HEK293 (cell line): ENCODE results near the gene CAPSL.

Experiments used
- CTCF ChIA-PET: fragments of 350-600 bp; formaldehyde crosslinking; extraction: SDS; loops from one replicate; lab custom pipeline; 2021; ENCODE audit warnings: antibody characterized with exemption; lab: Yijun Ruan, JAX
- POLR2A ChIA-PET: fragments of 300-600 bp; formaldehyde crosslinking; extraction: SDS; loops from one replicate; lab custom pipeline; 2020; ENCODE audit warnings: antibody characterized with exemption, inconsistent platforms; lab: Yijun Ruan, JAX
- H3K27ac ChIP-seq: fragments of 200-500 bp; sonication (Bioruptor generic); 2 replicates; pipeline ENCODE4 v1.5.1; 2014; ENCODE audit warnings: low read depth, low read length, control low read depth, inconsistent platforms; ENCODE audit errors: extremely low read depth
- H3K36me3 ChIP-seq, 2 experiments: fragments of 200-500 bp in 1 of 2; sonication (Bioruptor generic) in 1 of 2; 1 replicate in 1 of 2; 2 replicates in 1 of 2; pipeline ENCODE4 v1.5.1; 2014 to 2017; ENCODE audit warnings: inconsistent platforms in 2 of 2, low read length in 2 of 2; ENCODE audit not compliant: control insufficient read depth in 2 of 2, insufficient read depth in 1 of 2
- H3K4me1 ChIP-seq: fragments of 200-500 bp; sonication (Bioruptor generic); 2 replicates; pipeline ENCODE4 v1.5.1; 2014; ENCODE audit warnings: mild to moderate bottlenecking, low read length, inconsistent platforms; ENCODE audit not compliant: control insufficient read depth, insufficient read depth
- H3K4me3 ChIP-seq: 2 replicates; pipeline ENCODE4 v1.5.1; 2011; ENCODE audit warnings: low read depth, mild to moderate bottlenecking, control low read depth, low read length, moderate library complexity
- H3K9me3 ChIP-seq: fragments of 200-500 bp; sonication (Bioruptor generic); 2 replicates; pipeline ENCODE4 v1.5.1; 2014; ENCODE audit warnings: low read depth, low read length, inconsistent platforms; ENCODE audit not compliant: control insufficient read depth, insufficient read depth
- BCL11A ChIP-seq: fragments of 450-650 bp; formaldehyde crosslinking; IDR thresholded peaks from 2 replicates; pipeline ENCODE4 v1.5.1; 2016; ENCODE audit warnings: low read depth, missing biosample characterization, missing genetic modification characterization
- GFI1B ChIP-seq: fragments of 450-650 bp; formaldehyde crosslinking; IDR thresholded peaks from 2 replicates; pipeline ENCODE4 v1.5.1; 2016; ENCODE audit warnings: missing biosample characterization, missing genetic modification characterization
- HOXC10 ChIP-seq: sonication (generic); formaldehyde crosslinking; IDR thresholded peaks from 2 replicates; pipeline ENCODE4 v1.8.1; 2023; ENCODE audit warnings: mild to moderate bottlenecking, missing genetic modification reagents
- OVOL3 ChIP-seq: fragments of 450-650 bp; formaldehyde crosslinking; IDR thresholded peaks from 2 replicates; pipeline ENCODE4 v1.5.1; 2016; ENCODE audit warnings: missing biosample characterization, missing genetic modification characterization
- PRDM1 ChIP-seq: fragments of 450-650 bp; formaldehyde crosslinking; IDR thresholded peaks from 2 replicates; pipeline ENCODE4; 2016; ENCODE audit warnings: missing biosample characterization, missing genetic modification characterization
- PRDM10 ChIP-seq: fragments of 450-650 bp; formaldehyde crosslinking; IDR thresholded peaks from 2 replicates; pipeline ENCODE4 v1.5.1; 2016; ENCODE audit warnings: missing biosample characterization, missing genetic modification characterization
- SCRT1 ChIP-seq: fragments of 450-650 bp; formaldehyde crosslinking; IDR thresholded peaks from 2 replicates; pipeline ENCODE4 v1.5.1; 2016; ENCODE audit warnings: missing biosample characterization, missing genetic modification characterization, borderline replicate concordance
- ZBTB21 ChIP-seq: fragments of 450-650 bp; formaldehyde crosslinking; IDR thresholded peaks from 2 replicates; pipeline ENCODE4 v1.5.1; 2017; ENCODE audit warnings: missing biosample characterization, missing genetic modification characterization
- ZBTB8A ChIP-seq: fragments of 450-650 bp; formaldehyde crosslinking; IDR thresholded peaks from 2 replicates; pipeline ENCODE4 v1.5.1; 2016; ENCODE audit warnings: missing biosample characterization, missing genetic modification characterization
- ZFP69B ChIP-seq: fragments of 450-650 bp; formaldehyde crosslinking; IDR thresholded peaks from 2 replicates; pipeline ENCODE4 v1.5.1; 2016; ENCODE audit warnings: missing biosample characterization, missing genetic modification characterization
- ZNF10 ChIP-seq: fragments of 450-650 bp; formaldehyde crosslinking; IDR thresholded peaks from 2 replicates; pipeline ENCODE4 v1.5.1; 2017; ENCODE audit warnings: missing biosample characterization, missing genetic modification characterization
- ZNF112 ChIP-seq: fragments of 450-650 bp; formaldehyde crosslinking; IDR thresholded peaks from 2 replicates; pipeline ENCODE4 v1.5.0; 2017; ENCODE audit warnings: missing biosample characterization, missing genetic modification characterization
- ZNF138 ChIP-seq: fragments of 450-650 bp; formaldehyde crosslinking; IDR thresholded peaks from 2 replicates; pipeline ENCODE4 v1.5.1; 2016; ENCODE audit warnings: missing biosample characterization, missing genetic modification characterization, borderline replicate concordance
- ZNF175 ChIP-seq: fragments of 450-650 bp; formaldehyde crosslinking; IDR thresholded peaks from 2 replicates; pipeline ENCODE4 v1.5.1; 2016; ENCODE audit warnings: missing biosample characterization, missing genetic modification characterization
- ZNF239 ChIP-seq: fragments of 450-650 bp; formaldehyde crosslinking; IDR thresholded peaks from 2 replicates; pipeline ENCODE4 v1.5.1; 2016; ENCODE audit warnings: missing biosample characterization, missing genetic modification characterization
- ZNF311 ChIP-seq: fragments of 450-650 bp; formaldehyde crosslinking; IDR thresholded peaks from 2 replicates; pipeline ENCODE4 v1.5.1; 2017; ENCODE audit warnings: missing biosample characterization, missing genetic modification characterization, borderline replicate concordance
- ZNF423 ChIP-seq: fragments of 450-650 bp; formaldehyde crosslinking; IDR thresholded peaks from 2 replicates; pipeline ENCODE4 v1.5.1; 2016; ENCODE audit warnings: missing biosample characterization, missing genetic modification characterization
- ZNF48 ChIP-seq: fragments of 450-650 bp; formaldehyde crosslinking; IDR thresholded peaks from 2 replicates; pipeline ENCODE4 v1.5.1; 2016; ENCODE audit warnings: missing biosample characterization, missing genetic modification characterization
- ZNF514 ChIP-seq: fragments of 450-650 bp; formaldehyde crosslinking; IDR thresholded peaks from 2 replicates; pipeline ENCODE4 v1.5.1; 2016; ENCODE audit warnings: missing biosample characterization, missing genetic modification characterization
- ZNF544 ChIP-seq: fragments of 450-650 bp; formaldehyde crosslinking; IDR thresholded peaks from 2 replicates; pipeline ENCODE4 v1.5.0; 2017; ENCODE audit warnings: missing biosample characterization, missing genetic modification characterization
- ZNF560 ChIP-seq: fragments of 450-650 bp; formaldehyde crosslinking; IDR thresholded peaks from 2 replicates; pipeline ENCODE4 v1.5.1; 2017; ENCODE audit warnings: missing biosample characterization, missing genetic modification characterization, borderline replicate concordance
- ZNF571 ChIP-seq: fragments of 450-650 bp; formaldehyde crosslinking; IDR thresholded peaks from 2 replicates; pipeline ENCODE4 v1.5.0; 2017; ENCODE audit warnings: missing biosample characterization, missing genetic modification characterization
- ZNF610 ChIP-seq: fragments of 450-650 bp; formaldehyde crosslinking; IDR thresholded peaks from 2 replicates; pipeline ENCODE4 v1.5.1; 2016; ENCODE audit warnings: missing biosample characterization, missing genetic modification characterization, borderline replicate concordance
- ZNF623 ChIP-seq: fragments of 450-650 bp; formaldehyde crosslinking; IDR thresholded peaks from 2 replicates; pipeline ENCODE4 v1.5.1; 2016; ENCODE audit warnings: missing biosample characterization, missing genetic modification characterization
- ZNF658 ChIP-seq: fragments of 450-650 bp; formaldehyde crosslinking; IDR thresholded peaks from 2 replicates; pipeline ENCODE4; 2016; ENCODE audit warnings: missing biosample characterization, missing genetic modification characterization
- TF ChIP-seq, protein P1 (sequence below): fragments of 450-650 bp; formaldehyde crosslinking; IDR thresholded peaks from 2 replicates; pipeline ENCODE4; 2016; ENCODE audit warnings: missing biosample characterization, missing genetic modification characterization
- TF ChIP-seq, protein P2 (sequence below): fragments of 450-650 bp; formaldehyde crosslinking; IDR thresholded peaks from 2 replicates; pipeline ENCODE4 v1.5.1; 2016; ENCODE audit warnings: missing biosample characterization, missing genetic modification characterization
- TF ChIP-seq, protein P3 (sequence below): fragments of 450-650 bp; formaldehyde crosslinking; IDR thresholded peaks from 2 replicates; pipeline ENCODE4 v1.5.1; 2016; ENCODE audit warnings: missing biosample characterization, missing genetic modification characterization

Gene CAPSL

DNA sequence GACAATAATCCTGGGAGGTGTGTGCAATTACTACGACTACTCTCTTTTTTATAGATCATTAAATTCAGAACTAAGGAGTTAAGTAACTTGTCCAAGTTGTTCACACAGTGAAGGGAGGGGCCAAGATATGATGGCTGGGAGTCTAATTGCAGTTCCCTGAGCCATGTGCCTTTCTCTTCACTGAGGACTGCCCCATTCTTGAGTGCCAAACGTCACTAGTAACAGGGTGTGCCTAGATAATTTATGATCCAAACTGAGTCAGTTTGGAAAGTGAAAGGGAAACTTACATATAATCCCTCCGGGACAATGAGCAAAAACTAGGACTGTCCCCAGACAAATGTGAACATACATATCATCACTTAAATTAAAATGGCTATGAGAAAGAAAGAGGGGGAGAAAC is 61.5 kb downstream of the CAPSL start (continued):
- TF ChIP-seq ZFP69B (tag by site-specific recombination) (no peak), BCL11A (tag by site-specific recombination) (no peak), ZBTB21 (no peak), ZNF239 (no peak), PRDM1 (no peak), HOXC10 (CRISPR knock-in tag) (no peak), ZNF623 (tag by site-specific recombination) (no peak), ZNF311 (no peak), SCRT1 (tag by site-specific recombination) (no peak)
- TF ChIP-seq, protein P1, sequence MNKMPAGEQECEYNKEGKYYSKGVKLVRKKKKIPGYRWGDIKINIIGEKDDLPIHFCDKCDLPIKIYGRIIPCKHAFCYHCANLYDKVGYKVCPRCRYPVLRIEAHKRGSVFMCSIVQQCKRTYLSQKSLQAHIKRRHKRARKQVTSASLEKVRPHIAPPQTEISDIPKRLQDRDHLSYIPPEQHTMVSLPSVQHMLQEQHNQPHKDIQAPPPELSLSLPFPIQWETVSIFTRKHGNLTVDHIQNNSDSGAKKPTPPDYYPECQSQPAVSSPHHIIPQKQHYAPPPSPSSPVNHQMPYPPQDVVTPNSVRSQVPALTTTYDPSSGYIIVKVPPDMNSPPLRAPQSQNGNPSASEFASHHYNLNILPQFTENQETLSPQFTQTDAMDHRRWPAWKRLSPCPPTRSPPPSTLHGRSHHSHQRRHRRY (tag by site-specific recombination): no peak

DNA sequence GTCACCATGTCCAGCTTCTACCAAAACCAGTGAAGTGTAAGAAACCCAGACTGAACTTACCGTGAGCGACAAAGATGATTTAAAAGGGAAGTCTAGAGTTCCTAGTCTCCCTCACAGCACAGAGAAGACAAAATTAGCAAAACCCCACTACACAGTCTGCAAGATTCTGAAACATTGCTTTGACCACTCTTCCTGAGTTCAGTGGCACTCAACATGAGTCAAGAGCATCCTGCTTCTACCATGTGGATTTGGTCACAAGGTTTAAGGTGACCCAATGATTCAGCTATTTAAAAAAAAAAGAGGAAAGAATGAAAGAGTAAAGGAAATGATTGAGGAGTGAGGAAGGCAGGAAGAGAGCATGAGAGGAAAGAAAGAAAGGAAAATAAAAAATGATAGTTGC is 62.0 kb downstream of the CAPSL start:
- TF ChIP-seq ZNF423 (tag by site-specific recombination): no peak
- no peak for TF ChIP-seq GFI1B (tag by site-specific recombination)
- no peak for TF ChIP-seq ZNF571 (tag by site-specific recombination)
- TF ChIP-seq, protein P2, sequence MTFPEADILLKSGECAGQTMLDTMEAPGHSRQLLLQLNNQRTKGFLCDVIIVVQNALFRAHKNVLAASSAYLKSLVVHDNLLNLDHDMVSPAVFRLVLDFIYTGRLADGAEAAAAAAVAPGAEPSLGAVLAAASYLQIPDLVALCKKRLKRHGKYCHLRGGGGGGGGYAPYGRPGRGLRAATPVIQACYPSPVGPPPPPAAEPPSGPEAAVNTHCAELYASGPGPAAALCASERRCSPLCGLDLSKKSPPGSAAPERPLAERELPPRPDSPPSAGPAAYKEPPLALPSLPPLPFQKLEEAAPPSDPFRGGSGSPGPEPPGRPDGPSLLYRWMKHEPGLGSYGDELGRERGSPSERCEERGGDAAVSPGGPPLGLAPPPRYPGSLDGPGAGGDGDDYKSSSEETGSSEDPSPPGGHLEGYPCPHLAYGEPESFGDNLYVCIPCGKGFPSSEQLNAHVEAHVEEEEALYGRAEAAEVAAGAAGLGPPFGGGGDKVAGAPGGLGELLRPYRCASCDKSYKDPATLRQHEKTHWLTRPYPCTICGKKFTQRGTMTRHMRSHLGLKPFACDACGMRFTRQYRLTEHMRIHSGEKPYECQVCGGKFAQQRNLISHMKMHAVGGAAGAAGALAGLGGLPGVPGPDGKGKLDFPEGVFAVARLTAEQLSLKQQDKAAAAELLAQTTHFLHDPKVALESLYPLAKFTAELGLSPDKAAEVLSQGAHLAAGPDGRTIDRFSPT: no peak
- no peak for TF ChIP-seq ZNF544 (tag by site-specific recombination)
- TF ChIP-seq ZNF138: no peak
- no peak for TF ChIP-seq ZNF175 (tag by site-specific recombination)
- no peak for TF ChIP-seq OVOL3
- TF ChIP-seq ZNF560 (tag by site-specific recombination): no peak
- TF ChIP-seq ZNF610: no peak
- TF ChIP-seq, protein P3, sequence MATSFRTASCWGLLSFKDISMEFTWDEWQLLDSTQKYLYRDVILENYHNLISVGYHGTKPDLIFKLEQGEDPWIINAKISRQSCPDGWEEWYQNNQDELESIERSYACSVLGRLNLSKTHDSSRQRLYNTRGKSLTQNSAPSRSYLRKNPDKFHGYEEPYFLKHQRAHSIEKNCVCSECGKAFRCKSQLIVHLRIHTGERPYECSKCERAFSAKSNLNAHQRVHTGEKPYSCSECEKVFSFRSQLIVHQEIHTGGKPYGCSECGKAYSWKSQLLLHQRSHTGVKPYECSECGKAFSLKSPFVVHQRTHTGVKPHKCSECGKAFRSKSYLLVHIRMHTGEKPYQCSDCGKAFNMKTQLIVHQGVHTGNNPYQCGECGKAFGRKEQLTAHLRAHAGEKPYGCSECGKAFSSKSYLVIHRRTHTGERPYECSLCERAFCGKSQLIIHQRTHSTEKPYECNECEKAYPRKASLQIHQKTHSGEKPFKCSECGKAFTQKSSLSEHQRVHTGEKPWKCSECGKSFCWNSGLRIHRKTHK (tag by site-specific recombination): no peak
- no peak for TF ChIP-seq ZNF112 (tag by site-specific recombination)
- TF ChIP-seq ZNF48: no peak
- TF ChIP-seq PRDM10 (tag by site-specific recombination): no peak
- TF ChIP-seq ZNF514 (tag by site-specific recombination): no peak
- no peak for TF ChIP-seq ZBTB8A (tag by site-specific recombination)
- TF ChIP-seq ZNF10: no peak
- TF ChIP-seq ZNF658: no peak
- Histone ChIP-seq H3K36me3 (no peaks in the 10 kb centered on the region), H3K27ac (no peak overlapping the region), H3K4me1 (no peaks in the 10 kb centered on the region), H3K9me3 (no peaks in the 10 kb centered on the region), H3K4me3 (no peak overlapping the region)
- ChIA-PET CTCF (interaction anchor here (0.9 kb wide), 1 partner anchor 48 kb away, joined by 9 read pairs; no protein-coding TSS in a partner anchor), POLR2A (no interaction called here)
